ENCODE results near the gene BPIFB2. TPM values are rescaled to one million over a fixed set of nuclear protein-coding genes. Genes with fewer than 3 reads are reported as not detected.

Gene BPIFB2
- total RNA-seq, 3 donors from 2014 or later (not counting 1 experiment from before 2014, with no cell fraction given): not detected

GRCh38 chr20:32978009-32978335, 29.5 kb upstream of the BPIFB2 start:
- Mint-ChIP-seq H3K4me1 (peaks cover 0 to 11% of the 10 kb centered on the region in 2 donors), H3K27me3 (ENCODE audit: low read depth in 2 of 2) (no peaks in the 10 kb centered on the region), H3K27ac (no peak overlapping the region), H3K36me3 (no peaks in the 10 kb centered on the region), H3K4me3 (no peak overlapping the region), H3K9me3 (peaks cover 0 to 2% of the 10 kb centered on the region in 2 donors)
- DNase-seq (no peak), ATAC-seq (no peak)
- no peak overlapping the region for H3K4me3 ChIP-seq (ENCODE audit: low read length)
- H3K36me3 ChIP-seq (ENCODE audit: control insufficient read depth, insufficient read depth, low read length): no peaks in the 10 kb centered on the region
- intact Hi-C loops (cut with micrococcal nuclease): no loop called here
- H3K4me1 ChIP-seq (ENCODE audit: control insufficient read depth, insufficient read depth, low read length): peaks cover 2% of the 10 kb centered on the region
- no peak overlapping the region for H3K27ac ChIP-seq (ENCODE audit: low read length)
- H3K9me3 ChIP-seq (ENCODE audit: control insufficient read depth, insufficient read depth, low read length): peaks cover 11% of the 10 kb centered on the region
- no peak for TF ChIP-seq CTCF (IDR thresholded peaks at IDR 0.05)
- WGBS (ENCODE audit: insufficient coverage): 93% methylated on average over 7 of the region's 7 CpGs
- no peaks in the 10 kb centered on the region for H3K27me3 ChIP-seq (ENCODE audit: control insufficient read depth, insufficient read depth, low read length)

GRCh38 chr20:32979201-32979998, 28.1 kb upstream of the BPIFB2 start:
- Mint-ChIP-seq H3K9me3 (peaks cover 0 to 2% of the 10 kb centered on the region in 2 donors), H3K36me3 (no peaks in the 10 kb centered on the region), H3K4me1 (peaks cover 0 to 11% of the 10 kb centered on the region in 2 donors), H3K4me3 (no peak overlapping the region), H3K27ac (no peak overlapping the region), H3K27me3 (ENCODE audit: low read depth in 2 of 2) (no peaks in the 10 kb centered on the region)
- ATAC-seq (no peak), DNase-seq (no peak)
- Histone ChIP-seq H3K4me1 (ENCODE audit: control insufficient read depth, insufficient read depth, low read length) (no peaks in the 10 kb centered on the region), H3K27ac (ENCODE audit: low read length) (no peak overlapping the region), H3K36me3 (ENCODE audit: control insufficient read depth, insufficient read depth, low read length) (no peaks in the 10 kb centered on the region), H3K9me3 (ENCODE audit: control insufficient read depth, insufficient read depth, low read length) (peaks cover 11% of the 10 kb centered on the region), H3K4me3 (ENCODE audit: low read length) (no peak overlapping the region), H3K27me3 (ENCODE audit: control insufficient read depth, insufficient read depth, low read length) (no peaks in the 10 kb centered on the region)
- TF ChIP-seq CTCF (IDR thresholded peaks at IDR 0.05): no peak
- WGBS (ENCODE audit: insufficient coverage): 95% methylated on average over 9 of the region's 9 CpGs
- intact Hi-C loops (cut with micrococcal nuclease): no loop called here

- Histone ChIP-seq H3K36me3 (ENCODE audit: control insufficient read depth, insufficient read depth, low read length) (no peaks in the 10 kb centered on the region), H3K27ac (ENCODE audit: low read length) (no peak overlapping the region), H3K4me3 (ENCODE audit: low read length) (no peak overlapping the region), H3K4me1 (ENCODE audit: control insufficient read depth, insufficient read depth, low read length) (no peaks in the 10 kb centered on the region), H3K27me3 (ENCODE audit: control insufficient read depth, insufficient read depth, low read length) (no peaks in the 10 kb centered on the region), H3K9me3 (ENCODE audit: control insufficient read depth, insufficient read depth, low read length) (peaks cover 11% of the 10 kb centered on the region)
- Mint-ChIP-seq H3K4me3 (no peak overlapping the region), H3K27me3 (ENCODE audit: low read depth in 2 of 2) (no peaks in the 10 kb centered on the region), H3K4me1 (peaks cover 0 to 2% of the 10 kb centered on the region in 2 donors), H3K27ac (no peak overlapping the region), H3K36me3 (no peaks in the 10 kb centered on the region), H3K9me3 (peaks cover 0 to 2% of the 10 kb centered on the region in 2 donors)
- intact Hi-C loops (cut with micrococcal nuclease): no loop called here
- no peak for DNase-seq
- no peak for ATAC-seq
- TF ChIP-seq CTCF (IDR thresholded peaks at IDR 0.05): no peak
- 94% methylated on average over 19 of the region's 19 CpGs for WGBS (ENCODE audit: insufficient coverage)
Observed at GRCh38 chr20:32980131-32980941, 27.2 kb upstream of the BPIFB2 start.

All from natural killer cell (primary cell).